ENCODE data around the gene ACSS2.

ACSS2 gene

GRCh38 chr20:34952671-34953070, 76.3 kb downstream of the ACSS2 start:
- DNase-seq: no peak

GRCh38 chr20:34953960-34954359, 77.5 kb downstream of the ACSS2 start:
- no peak for DNase-seq

- peak; percentile 61 to 63 for DNase-seq
These were observed 78.5 kb downstream of the ACSS2 start for GRCh38 chr20:34954904-34955230.

DNA sequence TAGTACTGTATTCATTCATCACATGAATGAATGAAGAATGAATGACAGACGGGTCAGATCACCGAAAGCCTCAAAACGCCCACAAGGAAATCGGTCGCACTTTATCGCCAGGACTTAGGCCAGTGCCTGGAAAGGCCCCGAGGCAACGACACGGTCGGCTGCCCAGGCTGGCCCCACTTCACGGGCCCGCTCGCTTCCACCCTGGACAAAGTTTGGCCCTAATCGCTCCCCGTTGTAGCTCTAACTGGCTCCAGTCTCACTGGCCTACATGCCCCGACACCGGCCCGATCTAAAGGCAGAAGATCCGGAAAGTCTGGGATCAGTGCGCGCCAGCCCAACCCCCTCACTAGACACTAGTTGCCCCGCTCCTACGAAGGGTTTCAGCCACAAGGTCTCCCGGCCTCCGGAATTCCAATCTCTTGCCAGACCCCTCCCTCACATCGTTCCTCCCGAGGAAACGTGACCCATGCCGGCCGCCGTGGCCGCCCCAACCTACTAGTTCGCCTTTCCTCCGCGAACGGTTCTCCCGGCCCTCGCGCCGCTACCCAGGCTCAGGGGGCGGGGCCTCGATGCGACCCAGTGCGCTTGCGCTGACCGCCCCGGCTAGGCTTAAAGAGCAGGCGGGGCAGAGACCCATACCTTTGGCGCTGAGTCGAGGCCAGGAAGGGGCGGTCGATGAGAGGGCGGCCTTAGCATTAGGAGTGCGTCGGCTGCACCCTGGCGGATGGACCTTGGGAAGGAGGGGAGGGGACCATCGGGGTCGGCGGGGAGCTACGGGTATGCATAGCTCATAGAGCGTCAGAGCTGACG, 79.0 kb downstream of the ACSS2 start, which contains the start of the genes GSS and MYH7B:
Gene GSS, minus strand, starts transcription at position 576 of the 810 bp plus-strand sequence. CDS start 3,954 bp downstream, outside the sequence.
Gene MYH7B, plus strand, starts transcription at position 638 of the 810 bp plus-strand sequence. CDS start 22,138 bp downstream, outside the sequence.
- DNase-seq: peak; percentile 94 to 95

DNA sequence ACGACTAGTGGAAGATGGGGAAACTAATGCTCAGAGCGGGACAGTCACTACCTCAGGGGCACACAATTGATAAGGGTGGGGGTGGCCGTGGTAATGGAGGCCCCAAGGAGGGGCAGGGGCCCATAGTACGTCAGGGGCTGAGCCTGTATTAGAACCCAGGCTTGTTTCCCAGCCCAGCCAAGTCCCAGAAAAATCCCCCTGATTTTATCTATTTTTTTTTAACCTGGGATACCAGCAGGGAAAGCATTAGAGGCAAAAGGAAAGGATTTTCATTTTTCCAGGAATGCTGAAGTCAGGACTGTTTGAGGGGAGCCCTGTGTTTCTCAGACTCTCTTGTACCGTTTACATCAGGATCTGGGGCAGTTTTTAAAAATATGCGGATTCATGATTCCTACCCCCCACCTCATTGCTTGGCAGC, 79.6 kb downstream of the ACSS2 start:
- no peak for DNase-seq

DNA sequence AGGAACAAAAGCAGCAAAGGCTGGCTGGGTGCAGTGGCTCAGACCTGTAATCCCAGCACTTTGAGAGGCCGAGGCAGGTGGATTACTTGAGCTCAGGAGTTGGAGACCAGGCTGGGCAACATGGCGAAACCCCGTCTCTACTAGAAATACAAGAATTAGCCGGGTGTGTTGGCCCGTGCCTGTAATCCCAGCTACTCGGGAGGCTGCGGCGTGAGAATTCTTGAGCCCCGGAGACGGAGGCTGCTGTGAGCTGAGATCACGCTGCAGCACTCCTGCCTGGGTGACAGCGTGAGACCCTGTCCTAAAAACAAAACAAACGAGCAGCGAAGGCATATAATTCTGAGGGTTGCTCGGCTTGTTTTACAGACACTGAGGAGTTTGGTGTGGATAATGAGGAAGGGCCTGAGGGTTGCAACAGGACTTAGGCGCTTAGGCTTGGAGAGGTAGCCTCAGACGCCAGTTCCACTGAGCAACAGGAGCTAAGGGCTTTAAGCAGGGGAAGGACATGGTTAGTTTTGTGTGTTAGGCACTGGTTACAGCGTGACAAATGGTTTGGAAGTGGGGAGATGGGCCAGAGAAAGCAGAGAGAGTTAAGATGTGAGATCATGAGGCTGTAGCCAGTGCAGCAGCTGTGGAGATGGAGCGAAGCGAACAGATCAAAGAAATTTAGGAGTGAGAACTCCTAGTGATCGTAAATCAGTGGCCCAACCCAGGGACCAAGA, 80.5 kb downstream of the ACSS2 start:
- no peak for DNase-seq

DNA sequence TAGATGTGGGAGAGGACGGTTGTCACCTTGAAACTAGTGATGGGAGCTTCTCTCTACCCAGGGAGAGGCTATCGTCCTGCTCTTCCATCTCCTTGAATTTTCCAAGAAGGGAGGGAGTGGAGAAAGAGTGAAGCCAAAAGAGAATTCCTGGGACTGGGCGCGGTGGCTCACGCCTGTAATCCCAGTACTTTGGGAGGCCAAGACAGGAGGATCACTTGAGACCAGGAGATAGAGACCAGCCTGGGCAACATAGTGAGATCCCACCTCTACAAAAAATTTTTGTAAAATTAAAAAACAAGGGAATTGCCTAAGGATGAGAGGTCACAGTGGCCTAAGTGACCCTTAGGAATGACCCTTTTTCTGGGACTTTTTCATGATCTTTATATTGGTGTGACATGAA, 88.1 kb downstream of the ACSS2 start:
- no peak for DNase-seq

DNA sequence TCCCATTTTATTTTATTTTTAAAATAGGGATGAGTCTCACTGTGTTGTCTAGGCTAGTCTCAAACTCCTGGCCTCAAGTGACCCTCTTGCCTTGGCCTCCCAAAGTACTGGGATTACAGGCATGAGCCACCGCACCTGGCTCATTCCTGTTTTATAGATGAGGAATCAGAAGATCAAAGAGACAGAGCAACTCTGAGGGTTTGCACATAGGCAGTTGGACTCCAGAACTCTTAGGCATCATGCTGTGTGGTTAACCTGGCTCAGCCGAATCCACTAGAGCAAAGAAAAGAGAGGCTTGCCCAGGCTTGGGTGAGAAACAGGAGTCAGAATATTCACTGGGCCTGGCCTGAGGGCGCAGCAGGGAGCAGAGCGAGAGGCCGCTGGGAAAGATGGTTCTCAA, 88.6 kb downstream of the ACSS2 start:
- DNase-seq: no peak

DNA sequence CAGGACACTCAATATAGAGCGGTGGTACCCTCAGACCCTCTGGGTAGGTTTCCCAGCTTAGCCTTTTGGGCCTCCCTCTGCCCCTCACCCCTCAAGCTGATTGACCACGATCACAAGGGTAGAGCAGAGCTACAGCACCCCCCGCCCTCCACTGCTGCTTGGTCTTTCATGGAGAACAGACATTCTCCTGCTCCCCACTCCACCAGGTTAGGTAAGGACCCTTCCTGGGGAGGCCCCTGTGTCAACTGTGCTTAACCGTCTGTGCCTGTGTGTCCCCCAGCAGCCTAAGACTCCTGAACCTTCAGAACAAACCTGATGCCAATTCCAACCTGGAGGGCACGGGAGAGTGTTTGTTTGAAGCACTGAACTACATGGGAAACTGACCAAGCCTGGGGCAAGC, 91.0 kb downstream of the ACSS2 start:
- DNase-seq: no peak

- DNase-seq: no peak
These were observed 91.8 kb downstream of the ACSS2 start for GRCh38 chr20:34968042-34968775.

GRCh38 chr20:34970193-34970840, 93.9 kb downstream of the ACSS2 start:
- DNase-seq: no peak

- no peak for DNase-seq
These were observed 94.6 kb downstream of the ACSS2 start for GRCh38 chr20:34970846-34971560.

DNA sequence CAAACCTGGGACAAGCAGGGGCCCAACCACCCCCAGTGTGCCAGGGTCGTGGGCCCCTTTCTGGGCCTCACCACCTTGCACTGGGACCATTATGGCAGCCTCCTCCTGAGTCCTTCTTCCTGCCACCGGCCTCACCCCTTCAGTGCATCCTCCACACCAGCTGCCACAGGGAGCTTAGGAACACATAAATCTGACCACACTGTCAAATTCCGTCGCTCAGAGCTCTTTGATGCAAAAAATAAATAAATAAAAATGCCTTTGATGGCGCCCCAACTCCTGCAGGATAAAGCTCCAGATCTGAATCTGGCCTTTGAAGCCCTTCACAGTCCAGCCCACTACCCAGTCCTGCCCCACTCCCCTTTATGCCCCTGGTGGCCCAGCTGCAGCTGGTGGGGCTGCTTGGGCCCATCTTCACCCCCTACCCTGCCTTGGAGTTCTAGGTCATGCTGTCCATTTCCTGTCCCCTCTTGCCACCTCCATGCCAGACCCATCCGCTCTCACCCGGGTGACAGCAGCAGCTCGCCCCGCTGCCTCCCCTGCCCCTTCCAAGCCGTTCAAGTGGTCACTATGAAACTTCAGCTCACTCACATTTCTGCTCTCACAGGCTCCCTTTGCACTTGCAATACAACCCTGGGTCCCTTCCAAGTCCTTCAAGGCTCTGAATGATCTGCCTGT, 95.3 kb downstream of the ACSS2 start:
- no peak for DNase-seq

DNA sequence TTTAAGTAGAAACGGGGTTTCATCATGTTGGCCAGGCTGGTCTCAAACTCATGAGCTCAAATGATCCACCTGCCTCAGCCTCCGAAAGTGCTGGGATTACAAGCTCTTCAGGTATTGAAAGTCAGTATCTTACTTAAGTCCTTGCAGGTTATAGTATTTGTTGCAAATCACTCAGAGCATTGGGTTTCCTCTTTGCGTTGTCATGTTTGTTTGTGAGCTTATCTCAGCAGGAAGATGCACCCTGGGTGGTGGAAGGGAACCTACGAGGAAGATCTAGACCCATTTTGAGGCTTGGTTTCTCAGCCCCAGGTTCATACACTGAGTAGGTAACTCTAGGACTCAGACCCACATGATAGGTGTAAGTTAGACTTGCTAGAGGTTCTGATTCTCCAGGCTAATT, 97.8 kb downstream of the ACSS2 start:
- no peak for DNase-seq

GRCh38 chr20:34976286-34976685, 99.9 kb downstream of the ACSS2 start:
- no peak for DNase-seq

Data from SHP77 (cell line).